Thoracic aorta endothelial cell (primary cell): ENCODE measurements around the gene ATF3. TPM values are rescaled to one million over a fixed set of nuclear protein-coding genes. Genes with fewer than 3 reads are reported as not detected.

ENCODE experiments used
- total RNA-seq: library from RNA; depleted of rRNA; stranded (reverse); fragments of >200 nt; gene quantifications from 2 replicates; pipeline ENCODE4 v1.2.3, GENCODE V29; 2012

ATF3 gene
- 1.4 and 2.4 TPM in 2 replicates for total RNA-seq

GRCh38 chr1:212608392-212608958, at the start of gene ATF3:
TSS of gene ATF3 (plus strand) at chr1:212608761. CDS start at chr1:212615022, 6,261 bp downstream.

Other genes starting within 250 kb of the ATF3 start
- gene PACC1, start 193.9 kb upstream of the ATF3 start, total RNA-seq = 11.2 and 12.9 TPM in 2 replicates
- 10.0 and 12.0 TPM in 2 replicates for gene NENF, start 175.8 kb upstream of the ATF3 start, total RNA-seq
- 0.65 and 1.2 TPM in 2 replicates for gene BATF3, start 91.1 kb downstream of the ATF3 start, total RNA-seq
- gene NSL1, start 183.0 kb downstream of the ATF3 start, total RNA-seq = 41.3 and 48.1 TPM in 2 replicates
- 12.2 and 15.4 TPM in 2 replicates for gene TATDN3, start 183.1 kb downstream of the ATF3 start, total RNA-seq
- gene SPATA45, start 238.9 kb downstream of the ATF3 start, total RNA-seq = not detected in 2 replicates
- gene FLVCR1, start 249.5 kb downstream of the ATF3 start, total RNA-seq = 10.1 and 13.1 TPM in 2 replicates